ENCODE measurements around the gene UPF3A. TPM values are rescaled to one million over a fixed set of nuclear protein-coding genes. Genes with fewer than 3 reads are reported as not detected.

Gene UPF3A
- total and polyA plus RNA-seq, 9 of the 15 experiments (the other 6 are each of a cell fraction or from before 2014, with no cell fraction given): 15.6 to 76.5 (median 40.9) TPM

DNA sequence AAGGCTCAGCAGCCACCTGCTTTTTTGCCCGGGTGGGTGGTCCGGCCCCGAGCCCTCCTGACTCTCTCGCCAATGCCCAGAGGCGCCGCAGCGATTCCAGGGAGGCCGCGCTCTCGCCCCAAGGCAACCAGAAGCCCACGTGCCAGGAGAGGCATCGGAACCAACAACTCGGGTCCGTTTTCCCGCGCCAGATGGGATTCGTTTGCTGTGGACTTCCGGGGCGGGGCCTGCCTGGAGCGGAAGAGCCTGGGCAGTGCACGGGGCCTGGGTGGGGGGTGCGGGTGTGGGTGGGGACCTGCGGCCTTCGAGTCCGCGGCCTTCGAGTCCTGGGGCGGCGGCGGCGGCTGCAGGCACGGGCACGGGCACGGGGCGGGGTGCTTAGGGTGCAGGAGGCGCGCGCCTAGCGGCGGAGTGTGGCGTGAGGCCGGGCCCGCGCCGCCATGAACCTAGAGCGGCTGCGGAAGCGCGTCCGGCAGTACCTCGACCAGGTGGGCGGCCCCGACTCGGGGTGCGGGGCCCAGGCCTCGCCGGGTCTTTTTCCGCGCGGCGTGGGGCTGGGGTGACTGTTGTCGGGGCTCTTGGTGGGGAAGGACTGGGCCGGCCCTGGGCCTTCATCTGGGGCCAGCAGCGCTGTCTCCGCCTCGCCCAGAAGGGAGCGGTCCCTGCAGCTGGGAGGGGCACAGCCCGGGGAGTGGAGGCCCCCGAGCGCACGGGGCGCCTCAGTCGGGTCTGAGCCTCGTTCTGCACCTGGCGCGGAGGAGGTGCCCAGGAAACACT is 46.6 kb upstream of the UPF3A start, which contains the start of gene CDC16 (continued):
- TF ChIP-seq ZNF609 (CRISPR knock-in tag; IDR thresholded peaks at IDR 0.05; ENCODE audit: borderline replicate concordance) (no peak), CCNT2 (IDR thresholded peaks at IDR 0.05; ENCODE audit: borderline replicate concordance, extremely low read depth, insufficient read length, low read depth, low read length) (peak; percentile 37), NONO (IDR thresholded peaks at IDR 0.05; ENCODE audit: low read depth in 2 of 2, low read length in 1 of 2) (peak in 1 of 2 experiments; percentile 53; a peak in 1 of 4 replicates), NCOA1 (IDR thresholded peaks at IDR 0.05; ENCODE audit: low read depth) (peak; percentile 89), ILK (tag; IDR thresholded peaks at IDR 0.05; ENCODE audit: borderline replicate concordance, low read depth) (no peak), RBFOX2 (IDR thresholded peaks at IDR 0.05; ENCODE audit: low read depth, low read length) (peak; percentile 82), ZKSCAN8 (CRISPR knock-in tag; IDR thresholded peaks at IDR 0.05) (no peak), CHD1 (IDR thresholded peaks at IDR 0.05; ENCODE audit: low read length) (peak; percentile 50), GATAD2B (IDR thresholded peaks at IDR 0.05; ENCODE audit: borderline replicate concordance) (no peak), PPARD (CRISPR knock-in tag; IDR thresholded peaks at IDR 0.05) (no peak), YBX1 (IDR thresholded peaks at IDR 0.05) (no peak), SIX5 (IDR thresholded peaks at IDR 0.05; ENCODE audit: borderline replicate concordance in 1 of 2, insufficient read depth in 1 of 2, low read depth in 1 of 2, low read length in 2 of 2) (no peak), ZNF282 (CRISPR knock-in tag; IDR thresholded peaks at IDR 0.05) (peak; percentile 88), ZNF507 (tag; conservative IDR thresholded peaks at IDR 0.05) (no peak), ZSCAN29 (IDR thresholded peaks at IDR 0.05) (no peak)
- TF ChIP-seq, protein P1, sequence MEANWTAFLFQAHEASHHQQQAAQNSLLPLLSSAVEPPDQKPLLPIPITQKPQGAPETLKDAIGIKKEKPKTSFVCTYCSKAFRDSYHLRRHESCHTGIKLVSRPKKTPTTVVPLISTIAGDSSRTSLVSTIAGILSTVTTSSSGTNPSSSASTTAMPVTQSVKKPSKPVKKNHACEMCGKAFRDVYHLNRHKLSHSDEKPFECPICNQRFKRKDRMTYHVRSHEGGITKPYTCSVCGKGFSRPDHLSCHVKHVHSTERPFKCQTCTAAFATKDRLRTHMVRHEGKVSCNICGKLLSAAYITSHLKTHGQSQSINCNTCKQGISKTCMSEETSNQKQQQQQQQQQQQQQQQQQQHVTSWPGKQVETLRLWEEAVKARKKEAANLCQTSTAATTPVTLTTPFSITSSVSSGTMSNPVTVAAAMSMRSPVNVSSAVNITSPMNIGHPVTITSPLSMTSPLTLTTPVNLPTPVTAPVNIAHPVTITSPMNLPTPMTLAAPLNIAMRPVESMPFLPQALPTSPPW (CRISPR knock-in tag; IDR thresholded peaks at IDR 0.05): peak; percentile 91
- TF ChIP-seq, protein P2, sequence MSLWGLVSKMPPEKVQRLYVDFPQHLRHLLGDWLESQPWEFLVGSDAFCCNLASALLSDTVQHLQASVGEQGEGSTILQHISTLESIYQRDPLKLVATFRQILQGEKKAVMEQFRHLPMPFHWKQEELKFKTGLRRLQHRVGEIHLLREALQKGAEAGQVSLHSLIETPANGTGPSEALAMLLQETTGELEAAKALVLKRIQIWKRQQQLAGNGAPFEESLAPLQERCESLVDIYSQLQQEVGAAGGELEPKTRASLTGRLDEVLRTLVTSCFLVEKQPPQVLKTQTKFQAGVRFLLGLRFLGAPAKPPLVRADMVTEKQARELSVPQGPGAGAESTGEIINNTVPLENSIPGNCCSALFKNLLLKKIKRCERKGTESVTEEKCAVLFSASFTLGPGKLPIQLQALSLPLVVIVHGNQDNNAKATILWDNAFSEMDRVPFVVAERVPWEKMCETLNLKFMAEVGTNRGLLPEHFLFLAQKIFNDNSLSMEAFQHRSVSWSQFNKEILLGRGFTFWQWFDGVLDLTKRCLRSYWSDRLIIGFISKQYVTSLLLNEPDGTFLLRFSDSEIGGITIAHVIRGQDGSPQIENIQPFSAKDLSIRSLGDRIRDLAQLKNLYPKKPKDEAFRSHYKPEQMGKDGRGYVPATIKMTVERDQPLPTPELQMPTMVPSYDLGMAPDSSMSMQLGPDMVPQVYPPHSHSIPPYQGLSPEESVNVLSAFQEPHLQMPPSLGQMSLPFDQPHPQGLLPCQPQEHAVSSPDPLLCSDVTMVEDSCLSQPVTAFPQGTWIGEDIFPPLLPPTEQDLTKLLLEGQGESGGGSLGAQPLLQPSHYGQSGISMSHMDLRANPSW (CRISPR knock-in tag; IDR thresholded peaks at IDR 0.05): no peak

All from K562 (cell line).